IPS-NIHi7 (cell line): ENCODE data around the gene LRRC63.
"Not testable (repeated sequence)": the region's sequence is repeated elsewhere in the genome, so short reads cannot be mapped to it uniquely, and the experiment has no call there.

ENCODE experiments used
- DNase-seq: peaks from one replicate; pipeline ENCODE4 v3.0.0; 2012; ENCODE audit warnings: mixed read lengths; ENCODE audit errors: extremely low spot score

LRRC63 gene

GRCh38 chr13:46181377-46181839 is 30.3 kb upstream of the LRRC63 start:
- no peak for DNase-seq

GRCh38 chr13:46181840-46182490 is 29.8 kb upstream of the LRRC63 start, which contains the start of gene LCP1:
Gene LCP1, minus strand, starts transcription at chr13:46182177. Its CDS starts 22,515 bp downstream, at chr13:46159662.
- DNase-seq = no peak

GRCh38 chr13:46182491-46182877 is 29.2 kb upstream of the LRRC63 start:
- DNase-seq = no peak

GRCh38 chr13:46183018-46183946 is 28.4 kb upstream of the LRRC63 start:
- no peak for DNase-seq

GRCh38 chr13:46184277-46184699 is 27.4 kb upstream of the LRRC63 start:
- DNase-seq = peak; percentile 79

- DNase-seq = no peak
Measured at GRCh38 chr13:46185634-46186033, 26.1 kb upstream of the LRRC63 start.

- DNase-seq = no peak
Measured at GRCh38 chr13:46192412-46192811, 19.3 kb upstream of the LRRC63 start.

GRCh38 chr13:46195016-46195415 is 16.7 kb upstream of the LRRC63 start:
- DNase-seq = no peak

GRCh38 chr13:46197299-46198048 is 14.3 kb upstream of the LRRC63 start:
- DNase-seq = no peak

GRCh38 chr13:46198696-46199193 is 13.0 kb upstream of the LRRC63 start:
- DNase-seq = no peak

- no peak for DNase-seq
Measured at GRCh38 chr13:46202188-46202795, 9.4 kb upstream of the LRRC63 start.

GRCh38 chr13:46202966-46203365 is 8.8 kb upstream of the LRRC63 start:
- no peak for DNase-seq

- no peak for DNase-seq
Measured at GRCh38 chr13:46206143-46206542, 5.6 kb upstream of the LRRC63 start.

- no peak for DNase-seq
Measured at GRCh38 chr13:46207828-46208227, 3.9 kb upstream of the LRRC63 start.

- DNase-seq = no peak
Measured at GRCh38 chr13:46210362-46211083, 1.2 kb upstream of the LRRC63 start.

- no peak for DNase-seq
Measured at GRCh38 chr13:46211116-46211482, 629 bp upstream of the LRRC63 start.

- DNase-seq = no peak
Measured at GRCh38 chr13:46213242-46213641, 1.5 kb downstream of the LRRC63 start.

- not testable (repeated sequence) for DNase-seq
Measured at GRCh38 chr13:46214741-46215140, 3.0 kb downstream of the LRRC63 start.

GRCh38 chr13:46220234-46220633 is 8.5 kb downstream of the LRRC63 start:
- DNase-seq = not testable (repeated sequence)

GRCh38 chr13:46229251-46229650 is 17.5 kb downstream of the LRRC63 start:
- no peak for DNase-seq

GRCh38 chr13:46232281-46232680 is 20.6 kb downstream of the LRRC63 start:
- DNase-seq = no peak
